ENCODE data around the gene SGSM1.
A peak's percentile ranks its signal among the peaks of the same experiment; 100 is the strongest.

SGSM1 gene

DNA sequence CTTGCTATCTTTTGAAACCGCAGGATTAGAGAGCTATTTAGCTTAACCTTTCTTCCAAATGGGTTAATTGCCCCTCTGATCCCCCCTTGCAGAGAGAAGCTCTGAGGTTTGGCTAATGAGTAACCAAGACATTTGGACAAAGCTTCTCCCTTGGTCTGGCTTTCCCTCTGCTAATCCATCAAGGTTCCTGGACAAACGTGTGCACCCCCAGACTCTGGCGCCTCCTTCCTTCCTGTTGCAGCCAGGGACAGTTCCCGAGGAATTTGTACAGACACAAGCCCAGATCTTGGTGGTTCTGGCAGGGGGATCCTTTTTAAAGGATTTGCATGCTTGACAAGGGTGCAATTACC lies 148.1 kb downstream of the SGSM1 start:
- no peak for DNase-seq

DNA sequence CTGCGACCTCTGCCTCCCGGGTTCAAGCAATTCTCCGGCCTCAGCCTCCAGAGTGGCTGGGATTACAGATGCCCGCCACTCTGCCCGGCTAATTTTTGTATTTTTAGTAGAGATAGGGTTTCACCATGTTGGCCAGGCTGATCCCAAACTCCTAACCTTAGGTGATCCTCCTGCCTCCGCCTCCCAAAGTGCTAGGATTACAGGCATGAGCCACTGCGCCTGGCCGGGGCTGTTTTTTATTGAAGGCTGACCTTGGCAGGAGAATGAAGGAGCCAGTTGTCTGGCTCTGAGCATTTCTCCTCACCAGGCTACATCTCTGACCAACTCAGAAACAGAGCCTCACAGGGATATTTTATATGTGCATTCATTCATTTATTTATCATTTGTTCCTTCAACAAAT lies 148.8 kb downstream of the SGSM1 start:
- no peak for DNase-seq

DNA sequence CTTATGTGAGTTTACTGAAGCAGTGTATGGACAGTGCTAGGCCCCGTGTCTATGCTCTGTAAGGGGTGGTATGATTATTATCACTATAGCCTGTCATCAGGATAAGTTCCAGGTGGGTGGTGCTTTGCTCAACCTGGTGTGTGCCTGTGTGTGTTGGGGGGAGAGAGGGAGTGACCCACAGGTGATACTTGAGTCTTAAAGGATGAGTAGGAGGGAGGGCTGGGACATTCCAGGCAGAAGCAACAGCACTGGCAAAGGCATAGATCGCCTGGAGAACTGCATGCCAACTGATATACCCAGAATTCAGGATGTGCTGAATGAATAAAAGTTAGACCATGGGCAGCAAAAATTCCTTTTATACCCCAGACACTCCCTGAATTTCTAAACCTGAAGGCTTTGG lies 151.0 kb downstream of the SGSM1 start:
- no peak for DNase-seq

DNA sequence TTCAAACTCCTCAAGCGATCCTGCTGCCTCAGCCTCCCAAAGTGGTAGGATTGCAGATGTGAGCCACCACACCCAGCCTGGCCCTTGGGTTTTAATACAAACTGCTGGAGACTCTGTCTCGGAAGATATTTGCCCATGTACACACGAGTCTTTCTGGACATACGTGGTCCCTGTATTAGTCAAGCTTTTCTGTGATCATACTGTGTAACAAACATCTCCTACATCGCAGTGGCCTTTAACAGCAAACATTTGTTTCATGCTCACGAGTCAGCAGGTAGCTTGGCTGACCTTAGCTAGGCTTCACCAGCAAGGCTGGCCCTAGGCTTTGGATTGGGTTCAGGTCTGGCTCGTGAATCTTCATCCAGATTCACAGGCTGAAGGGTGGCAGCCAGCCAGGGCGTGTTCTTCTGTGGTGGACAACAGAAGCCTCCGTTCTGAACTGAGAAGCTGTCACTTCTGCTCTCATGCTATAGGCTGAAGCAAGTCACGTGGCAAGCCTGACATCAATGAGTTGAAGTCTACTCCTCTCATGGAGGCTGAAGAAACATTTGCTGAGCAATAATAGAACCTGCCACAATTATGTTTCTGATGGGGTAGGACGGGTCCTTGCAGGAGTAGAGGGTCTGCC lies 155.3 kb downstream of the SGSM1 start:
- no peak for DNase-seq

DNA sequence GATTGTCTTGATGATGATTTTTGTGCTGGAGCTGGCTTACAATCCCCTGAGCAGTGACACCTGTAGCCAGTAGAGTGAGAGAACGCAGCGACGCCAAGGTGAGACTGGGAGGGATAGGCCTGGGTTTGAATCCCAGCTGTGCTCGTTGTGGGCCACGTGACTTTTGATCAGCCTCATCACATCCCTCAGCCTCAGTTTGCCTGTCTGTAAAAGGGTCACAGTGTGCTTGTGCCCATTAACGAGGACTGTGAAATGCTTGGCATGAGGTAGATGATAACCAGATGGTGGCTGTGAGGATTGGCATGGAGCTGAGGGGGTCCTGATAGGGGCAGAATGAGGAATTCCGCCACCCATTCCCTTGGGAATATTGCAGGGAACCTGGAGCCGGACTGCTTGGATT lies 156.1 kb downstream of the SGSM1 start:
- no peak for DNase-seq

DNA sequence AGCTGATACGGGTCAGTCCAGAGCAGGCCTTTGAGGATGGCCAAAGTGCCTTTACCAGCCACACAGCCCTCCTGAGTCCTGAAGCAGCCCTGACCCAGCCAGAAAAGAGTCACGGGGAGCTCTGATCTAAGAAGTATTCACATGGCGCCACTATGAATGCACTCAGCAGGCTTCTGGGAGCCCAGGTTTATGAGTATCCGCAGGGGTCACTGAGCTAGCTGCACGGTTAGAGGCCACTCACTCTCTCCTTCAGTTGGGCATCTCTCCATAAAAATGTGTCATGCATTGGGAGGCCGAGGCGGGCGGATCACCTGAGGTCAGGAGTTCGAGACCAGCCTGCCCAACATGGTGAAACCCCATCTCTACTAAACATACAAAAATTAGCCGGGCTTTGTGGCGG lies 156.8 kb downstream of the SGSM1 start:
- no peak for DNase-seq

DNA sequence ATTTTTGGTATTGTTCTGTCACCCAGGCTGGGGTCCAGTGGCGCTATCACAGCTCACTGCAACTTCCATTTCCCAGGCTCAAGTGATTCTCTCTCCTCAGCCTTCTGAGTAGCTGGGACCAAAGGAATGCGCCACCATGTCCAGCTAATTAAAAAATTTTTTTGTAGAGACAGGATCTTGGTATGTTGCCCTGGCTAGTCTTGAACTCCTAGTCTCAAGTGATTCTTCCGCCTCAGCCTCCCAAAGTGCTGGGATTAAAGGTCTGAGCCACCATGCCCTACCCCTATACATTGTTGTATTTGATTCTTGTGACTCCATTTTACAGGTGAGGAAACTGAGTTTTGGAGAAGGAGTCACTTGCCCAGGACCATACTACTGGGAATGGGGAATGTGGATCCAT lies 158.4 kb downstream of the SGSM1 start:
- no peak for DNase-seq

DNA sequence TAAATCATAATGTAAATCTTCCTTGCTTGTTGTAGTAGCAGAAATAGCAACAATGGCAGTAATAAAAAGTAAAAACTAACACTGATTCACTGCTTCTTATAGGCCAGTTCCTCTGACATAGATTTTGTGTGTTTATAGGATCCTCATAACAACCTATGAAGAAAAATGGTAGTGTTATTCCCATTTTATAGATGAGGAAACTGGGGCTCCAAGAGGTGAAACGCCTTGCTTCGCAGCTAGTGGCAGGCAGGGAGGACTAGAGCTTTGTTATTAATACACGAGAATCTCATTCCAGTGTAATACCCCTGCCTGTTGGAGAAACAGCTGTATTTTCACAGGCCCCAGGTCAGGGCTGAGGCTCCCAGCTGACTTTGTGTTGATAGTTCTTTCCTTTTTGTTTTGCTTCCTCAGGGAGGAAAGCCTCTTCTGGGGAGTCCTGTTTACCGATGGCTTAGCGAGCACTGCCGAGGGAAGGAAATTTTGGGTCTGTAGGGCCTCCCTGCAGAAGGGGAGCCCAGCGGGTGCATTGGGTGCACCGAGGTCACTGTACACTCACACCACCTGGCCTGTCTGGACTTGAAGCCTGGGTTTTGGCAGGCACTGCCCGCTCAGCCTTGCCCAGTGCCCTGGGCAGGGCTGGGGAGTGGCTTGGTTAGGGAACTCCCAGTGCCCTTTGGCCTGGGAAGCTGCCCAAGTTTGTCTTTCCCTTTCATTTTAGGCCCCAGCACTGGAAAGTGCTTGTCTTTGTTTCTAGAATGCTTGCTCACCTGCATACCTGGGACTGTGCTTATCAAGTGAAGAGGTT lies 160.0 kb downstream of the SGSM1 start:
- no peak for DNase-seq

DNA sequence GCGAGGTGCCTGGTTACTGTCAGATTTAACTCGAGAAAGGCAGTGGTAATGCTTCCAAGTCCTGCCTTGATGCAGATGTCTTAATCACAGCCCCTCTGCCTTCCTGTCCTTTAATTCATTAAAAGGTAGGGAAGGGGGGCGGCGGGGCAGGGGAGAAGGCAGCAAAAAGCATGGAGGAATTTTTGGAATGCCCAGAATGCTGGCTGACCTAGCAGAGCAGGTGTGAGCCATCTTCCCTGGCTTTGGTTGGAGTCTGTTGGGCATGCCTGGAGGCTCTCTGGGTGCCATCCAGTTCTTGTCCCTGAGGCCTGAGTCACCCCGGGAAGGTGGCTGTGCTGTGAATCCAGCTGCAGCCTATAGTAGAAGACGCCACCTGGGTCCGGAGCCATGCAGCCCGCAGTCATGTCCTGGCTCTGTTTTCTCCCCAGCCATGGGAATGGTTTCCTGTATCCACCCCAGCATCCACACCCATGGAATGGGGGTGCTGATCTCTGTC lies 162.1 kb downstream of the SGSM1 start:
- DNase-seq, result no peak

DNA sequence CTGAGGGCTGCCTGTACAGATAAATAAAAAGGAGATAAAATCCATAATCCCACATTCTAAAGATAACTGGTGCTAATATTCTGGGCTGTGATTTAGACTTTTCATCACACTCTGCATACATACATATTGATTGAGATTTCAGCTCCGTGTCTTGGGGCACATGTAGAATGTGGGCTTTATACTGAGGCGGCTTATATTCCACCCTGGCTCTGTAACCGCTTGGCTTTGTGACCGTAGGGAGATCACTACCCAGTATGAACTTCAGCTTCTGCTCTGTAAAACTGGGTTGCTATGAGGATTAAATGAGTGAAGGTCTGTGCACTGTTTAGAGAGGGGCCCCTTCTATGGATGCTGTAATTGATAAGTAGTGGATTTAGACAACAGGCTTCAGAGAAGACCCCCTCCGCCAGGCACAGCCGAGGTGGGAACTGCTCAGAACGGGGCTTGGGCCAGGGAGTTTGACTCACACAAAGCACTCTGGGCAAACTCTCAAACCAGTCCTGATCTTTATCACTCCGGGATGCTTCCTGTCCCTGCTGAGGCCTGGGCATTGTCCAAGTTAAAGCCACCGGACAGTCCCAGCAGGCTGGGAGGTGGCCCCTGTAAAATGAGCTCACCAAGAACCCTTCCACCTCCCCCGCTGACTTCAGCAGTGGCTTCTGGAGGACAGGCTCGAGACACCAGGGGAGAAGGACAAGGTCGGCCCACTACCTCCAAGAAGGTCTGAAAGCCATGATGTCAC lies 163.7 kb downstream of the SGSM1 start:
- DNase-seq, result no peak

DNA sequence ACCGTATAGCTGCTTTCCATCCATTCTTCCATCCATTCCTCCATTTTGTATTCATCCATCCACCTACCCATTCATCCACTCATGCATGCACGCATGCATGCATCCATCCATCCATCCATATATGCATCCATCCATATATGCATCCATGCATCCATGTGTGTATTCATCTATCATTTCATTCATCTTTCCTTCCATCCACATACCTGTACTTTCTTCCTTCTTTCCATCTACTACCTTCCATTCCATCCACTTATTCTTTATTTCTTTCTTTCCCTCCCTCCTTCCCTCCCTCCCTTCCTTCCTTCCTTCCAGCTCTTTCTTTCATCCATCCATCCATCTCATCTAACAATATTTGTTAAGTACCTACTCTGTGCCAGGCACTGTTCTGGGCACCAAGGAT lies 166.4 kb downstream of the SGSM1 start:
- no peak for DNase-seq

DNA sequence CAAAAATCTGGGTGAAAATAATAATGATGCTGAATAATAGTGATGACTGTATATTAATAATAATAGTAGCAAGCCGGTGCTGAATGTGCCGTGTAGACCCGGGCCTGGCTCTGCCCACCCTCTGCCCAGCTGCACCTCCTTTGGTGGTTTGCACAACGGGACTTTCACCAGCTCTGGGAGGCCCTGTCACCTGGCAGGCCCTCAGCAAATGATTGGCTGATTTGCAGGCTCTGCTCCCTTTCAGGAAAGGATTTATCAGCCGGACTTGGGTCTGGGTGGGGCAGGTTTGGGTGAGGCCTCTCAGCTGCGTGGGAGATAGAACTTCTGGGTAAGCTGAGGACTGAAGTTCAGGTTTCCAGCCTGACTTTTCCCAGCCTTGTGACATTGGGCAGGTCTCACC lies 167.9 kb downstream of the SGSM1 start:
- no peak for DNase-seq

DNA sequence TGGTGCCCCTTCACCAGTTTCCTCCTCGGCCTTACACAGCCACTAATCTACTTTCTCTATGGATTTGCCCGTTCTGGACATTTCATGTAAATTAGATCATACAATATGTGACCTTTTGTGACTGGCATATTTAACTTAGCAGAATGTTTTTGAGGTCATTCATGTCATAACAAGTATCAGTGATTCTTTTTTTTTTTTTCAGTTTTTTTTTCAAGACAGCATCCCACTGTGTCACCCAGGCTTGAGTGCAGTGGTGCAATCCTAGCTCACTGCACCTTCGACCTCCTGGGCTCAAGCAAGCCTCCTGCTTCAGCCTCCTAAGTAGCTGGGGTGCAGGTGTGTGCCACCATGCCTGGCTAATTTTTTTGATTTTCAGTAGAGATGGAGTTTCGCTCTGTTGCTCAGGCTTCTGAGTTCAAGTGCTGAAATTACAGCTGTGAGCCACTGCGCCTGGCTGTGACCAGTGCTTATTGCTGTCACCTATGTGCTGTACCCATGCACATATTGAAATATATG lies 169.2 kb downstream of the SGSM1 start:
- DNase-seq, result peak; percentile 6

DNA sequence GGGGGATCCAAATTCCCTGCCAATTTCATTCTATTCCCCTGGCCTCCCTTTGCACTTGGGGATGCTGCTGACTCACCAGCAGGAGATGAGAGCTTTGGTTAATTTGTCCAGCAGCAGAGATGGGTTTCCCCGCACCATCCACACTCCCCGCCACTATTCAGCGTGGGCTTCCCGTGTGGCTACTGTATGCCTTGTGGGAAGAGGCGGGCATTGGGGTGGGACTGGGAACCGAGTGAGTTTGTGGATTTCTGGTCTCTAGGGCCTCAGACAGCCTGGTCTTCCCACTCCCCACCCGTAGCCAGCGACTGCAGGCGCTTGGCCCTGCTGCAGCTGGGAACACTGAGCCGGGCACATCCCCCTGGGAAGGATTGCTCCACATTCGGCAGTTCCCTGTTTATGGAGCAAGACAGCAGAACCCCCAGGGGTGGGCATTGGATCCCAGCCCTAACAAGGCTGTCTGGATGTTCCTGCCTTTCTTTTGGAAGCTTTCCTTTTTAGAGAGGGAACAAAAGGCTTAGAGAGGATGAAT lies 169.9 kb downstream of the SGSM1 start:
- DNase-seq, result no peak

DNA sequence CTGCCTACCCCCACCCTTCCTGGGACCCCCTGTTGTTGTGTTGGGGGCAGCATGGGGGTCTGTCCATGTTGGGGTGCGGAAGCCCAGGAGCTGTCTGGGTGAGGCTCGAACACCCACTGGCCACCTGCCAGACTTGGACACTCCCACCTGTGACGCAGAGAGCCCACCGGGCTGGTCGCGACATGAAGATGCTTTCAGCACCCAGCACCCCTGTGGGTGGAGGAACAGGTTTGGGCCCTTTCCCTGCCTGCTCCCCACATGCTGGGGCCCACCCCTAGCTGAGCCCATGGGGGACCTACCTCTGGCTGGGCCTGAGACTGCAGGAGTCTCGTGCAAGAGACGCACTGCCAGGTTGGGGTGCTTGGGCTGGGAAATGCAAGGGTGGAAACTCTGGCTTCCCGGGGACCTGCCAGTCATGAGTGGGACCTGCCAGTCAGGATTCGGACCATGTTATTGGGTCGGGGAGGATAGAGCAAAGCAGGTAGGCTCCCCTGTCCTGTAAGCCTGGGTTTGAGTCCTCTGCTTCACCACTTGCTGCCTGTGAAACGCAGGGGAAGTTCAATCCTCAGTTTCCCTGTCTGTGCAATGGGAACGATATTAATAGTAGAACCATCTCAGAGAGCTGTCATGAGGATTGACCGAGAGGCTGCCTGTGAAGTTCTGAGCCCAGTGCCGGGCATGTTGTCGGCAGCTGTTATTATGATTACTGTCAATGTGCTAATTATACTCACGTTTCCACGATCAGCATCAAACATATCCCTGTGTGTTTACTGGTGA lies 170.6 kb downstream of the SGSM1 start:
- DNase-seq, result no peak
